Gastrocnemius medialis (tissue), 4 donors: ENCODE measurements around the gene BMP3.

ENCODE experiments used
- CTCF ChIP-seq, 5 experiments: fragments of 450-650 bp in 3 of 5; fragments of 200-600 bp in 2 of 5; sonication (generic) in 2 of 5; IDR thresholded peaks in 4 of 5; conservative IDR thresholded peaks in 1 of 5; 1 replicate in 4 of 5; 2 replicates in 1 of 5; pipeline ENCODE4 v1.5.1; 2016 to 2019; ENCODE audit warnings: antibody characterized with exemption in 5 of 5, mild to moderate bottlenecking in 3 of 5, moderate library complexity in 3 of 5
- POLR2A ChIP-seq, 2 donors: fragments of 450-650 bp; IDR thresholded peaks; one replicate each; pipeline ENCODE4 v1.6.1; 2017; ENCODE audit warnings: antibody characterized with exemption in 2 of 2, mild to moderate bottlenecking in 2 of 2, moderate library complexity in 2 of 2

GRCh38 chr4:81040012-81040659 is 9.6 kb downstream of the BMP3 start:
- TF ChIP-seq CTCF (IDR thresholded peaks at IDR 0.05 in 4 of 5, conservative IDR thresholded peaks at IDR 0.05 in 1 of 5) (peak in 2 of 5 experiments; percentile 36 to 40), POLR2A (IDR thresholded peaks at IDR 0.05) (no peak)
